ENCODE results near the gene ACOT9. TPM values are rescaled to one million over a fixed set of nuclear protein-coding genes. Genes with fewer than 3 reads are reported as not detected.

Gene ACOT9
- total and polyA plus RNA-seq, 8 donors = 39.8 to 52.3 (median 43.9) TPM

GRCh38 chrX:23788946-23789345 lies 45.9 kb upstream of the ACOT9 start:
- H3K36me3 ChIP-seq = peaks cover 0 to 15% of the 10 kb centered on the region in 2 donors
- intact Hi-C loops (cut with DNase I) = no loop called here
- H3K4me1 ChIP-seq = peaks cover 0 to 19% of the 10 kb centered on the region in 2 donors
- H3K9me3 ChIP-seq = no peaks in the 10 kb centered on the region
- ATAC-seq (no peak), DNase-seq (no peak)
- TF ChIP-seq CTCF (IDR thresholded peaks at IDR 0.05) = no peak
- H3K27me3 ChIP-seq = no peaks in the 10 kb centered on the region
- H3K4me3 ChIP-seq = no peak overlapping the region
- H3K27ac ChIP-seq = peak overlapping the region in 1 of 2 donors; percentile 37

GRCh38 chrX:23788521-23788920 lies 45.4 kb upstream of the ACOT9 start:
- peak overlapping the region; percentile 19 to 37 for H3K27ac ChIP-seq
- H3K4me3 ChIP-seq = no peak overlapping the region
- no peak for ATAC-seq

GRCh38 chrX:23787745-23788118 lies 44.7 kb upstream of the ACOT9 start:
- Histone ChIP-seq H3K4me1 (peaks cover 0 to 19% of the 10 kb centered on the region in 2 donors), H3K27ac (peak overlapping the region in 1 of 2 donors; percentile 37), H3K36me3 (peaks cover 0 to 15% of the 10 kb centered on the region in 2 donors), H3K9me3 (no peaks in the 10 kb centered on the region), H3K27me3 (no peaks in the 10 kb centered on the region), H3K4me3 (no peak overlapping the region)
- no peak for TF ChIP-seq CTCF (IDR thresholded peaks at IDR 0.05)
- intact Hi-C loops (cut with DNase I) = no loop called here
- DNase-seq (no peak), ATAC-seq (no peak)

More at GRCh38 chrX:23788521-23788920, 45.4 kb upstream of the ACOT9 start:
- DNase-seq = no peak
- Histone ChIP-seq H3K9me3 (no peaks in the 10 kb centered on the region), H3K36me3 (peaks cover 0 to 15% of the 10 kb centered on the region in 2 donors), H3K4me1 (peaks cover 0 to 19% of the 10 kb centered on the region in 2 donors), H3K27me3 (no peaks in the 10 kb centered on the region)
- TF ChIP-seq CTCF (IDR thresholded peaks at IDR 0.05) = no peak
- intact Hi-C loops (cut with DNase I) = no loop called here

GRCh38 chrX:23786268-23786815 lies 43.3 kb upstream of the ACOT9 start:
- TF ChIP-seq CTCF (IDR thresholded peaks at IDR 0.05) = no peak
- DNase-seq (no peak), ATAC-seq (no peak)
- Histone ChIP-seq H3K4me1 (peaks cover 0 to 23% of the 10 kb centered on the region in 2 donors), H3K27me3 (no peaks in the 10 kb centered on the region), H3K9me3 (no peaks in the 10 kb centered on the region), H3K4me3 (peak overlapping the region in 1 of 2 donors; percentile 59), H3K27ac (peak overlapping the region; percentile 93 to 96), H3K36me3 (peaks cover 0 to 15% of the 10 kb centered on the region in 2 donors)
- intact Hi-C loops (cut with DNase I) = no loop called here

- Histone ChIP-seq H3K4me1 (peaks cover 0 to 23% of the 10 kb centered on the region in 2 donors), H3K27ac (peak overlapping the region; percentile 93 to 96), H3K4me3 (peak overlapping the region in 1 of 2 donors; percentile 59), H3K36me3 (peaks cover 0 to 15% of the 10 kb centered on the region in 2 donors), H3K9me3 (no peaks in the 10 kb centered on the region), H3K27me3 (no peaks in the 10 kb centered on the region)
- TF ChIP-seq CTCF (IDR thresholded peaks at IDR 0.05) = no peak
- ATAC-seq = peak; percentile 3
- no peak for DNase-seq
- intact Hi-C loops (cut with DNase I) = no loop called here
Measured at GRCh38 chrX:23785580-23785979, 42.5 kb upstream of the ACOT9 start.
